Type B pancreatic cell (in vitro differentiated cells): Measurements from ENCODE around the gene RAD52. TPM values are rescaled to one million over a fixed set of nuclear protein-coding genes. Genes with fewer than 3 reads are reported as not detected.

Experiments used
- DNase-seq: peaks from one replicate; pipeline ENCODE4 v3.0.0; 2021; ENCODE audit warnings: mixed read lengths; ENCODE audit not compliant: unreplicated experiment; ENCODE audit errors: extremely low spot score
- H3K27ac Mint-ChIP-seq: 2 replicates; pipeline ENCODE4 v1.8.0; 2021; ENCODE audit warnings: mild to moderate bottlenecking, mixed read lengths
- H3K27me3 Mint-ChIP-seq: 2 replicates; pipeline ENCODE4 v1.8.0; 2021; ENCODE audit warnings: mixed read lengths
- H3K36me3 Mint-ChIP-seq: 2 replicates; pipeline ENCODE4 v1.8.0; 2021; ENCODE audit warnings: mixed read lengths
- H3K4me1 Mint-ChIP-seq: one replicate; pipeline ENCODE4 v1.8.0; 2021; ENCODE audit warnings: mixed read lengths; ENCODE audit not compliant: unreplicated experiment
- H3K4me3 Mint-ChIP-seq: 2 replicates; pipeline ENCODE4 v1.8.0; 2021; ENCODE audit warnings: mild to moderate bottlenecking, mixed read lengths
- H3K9me3 Mint-ChIP-seq: 2 replicates; pipeline ENCODE4 v1.8.0; 2021; ENCODE audit warnings: mixed read lengths
- CTCF ChIP-seq: fragments of 200-600 bp; sonication (generic); conservative IDR thresholded peaks from 2 replicates; pipeline ENCODE4 v1.5.0; 2021; ENCODE audit warnings: antibody characterized with exemption, mild to moderate bottlenecking
- total RNA-seq: library from RNA; stranded (reverse); gene quantifications from 2 replicates; pipeline ENCODE4 v1.2.1, GENCODE V29; 2021; ENCODE audit warnings: low replicate concordance

Gene RAD52
- total RNA-seq, 1 donor from 2014 or later = 32.8 TPM

GRCh38 chr12:884746-885414, 64.6 kb downstream of the RAD52 start:
- no peak overlapping the region for H3K27ac Mint-ChIP-seq
- no peak for TF ChIP-seq CTCF
- peaks cover 67% of the 10 kb centered on the region for H3K36me3 Mint-ChIP-seq
- no peak overlapping the region for H3K4me3 Mint-ChIP-seq
- H3K9me3 Mint-ChIP-seq = no peaks in the 10 kb centered on the region
- no peak for DNase-seq
- no peaks in the 10 kb centered on the region for H3K27me3 Mint-ChIP-seq
- no peaks in the 10 kb centered on the region for H3K4me1 Mint-ChIP-seq

GRCh38 chr12:880656-881055, 68.8 kb downstream of the RAD52 start:
- TF ChIP-seq CTCF = no peak
- Mint-ChIP-seq H3K36me3 (peaks cover 59% of the 10 kb centered on the region), H3K4me3 (no peak overlapping the region), H3K27ac (no peak overlapping the region), H3K9me3 (no peaks in the 10 kb centered on the region), H3K27me3 (no peaks in the 10 kb centered on the region), H3K4me1 (no peaks in the 10 kb centered on the region)
- no peak for DNase-seq

GRCh38 chr12:879641-880040, 69.9 kb downstream of the RAD52 start:
- no peak for DNase-seq
- no peaks in the 10 kb centered on the region for H3K9me3 Mint-ChIP-seq
- TF ChIP-seq CTCF = no peak
- H3K4me3 Mint-ChIP-seq = no peak overlapping the region
- H3K4me1 Mint-ChIP-seq = no peaks in the 10 kb centered on the region
- no peak overlapping the region for H3K27ac Mint-ChIP-seq
- no peaks in the 10 kb centered on the region for H3K27me3 Mint-ChIP-seq
- peaks cover 53% of the 10 kb centered on the region for H3K36me3 Mint-ChIP-seq

- Mint-ChIP-seq H3K4me1 (no peaks in the 10 kb centered on the region), H3K27me3 (no peaks in the 10 kb centered on the region), H3K4me3 (no peak overlapping the region), H3K36me3 (peaks cover 36% of the 10 kb centered on the region), H3K9me3 (no peaks in the 10 kb centered on the region), H3K27ac (no peak overlapping the region)
- no peak for DNase-seq
- TF ChIP-seq CTCF = no peak
These were observed 75.5 kb downstream of the RAD52 start for GRCh38 chr12:873954-874353.

GRCh38 chr12:870378-870777, 79.1 kb downstream of the RAD52 start:
- H3K27me3 Mint-ChIP-seq = no peaks in the 10 kb centered on the region

More at GRCh38 chr12:870378-870777, 79.1 kb downstream of the RAD52 start:
- H3K36me3 Mint-ChIP-seq = peaks cover 48% of the 10 kb centered on the region
- H3K4me3 Mint-ChIP-seq = no peak overlapping the region
- no peak for DNase-seq
- no peak overlapping the region for H3K27ac Mint-ChIP-seq
- no peaks in the 10 kb centered on the region for H3K4me1 Mint-ChIP-seq
- TF ChIP-seq CTCF = no peak
- no peaks in the 10 kb centered on the region for H3K9me3 Mint-ChIP-seq
